ENCODE data around the gene YAF2.

YAF2 gene

DNA sequence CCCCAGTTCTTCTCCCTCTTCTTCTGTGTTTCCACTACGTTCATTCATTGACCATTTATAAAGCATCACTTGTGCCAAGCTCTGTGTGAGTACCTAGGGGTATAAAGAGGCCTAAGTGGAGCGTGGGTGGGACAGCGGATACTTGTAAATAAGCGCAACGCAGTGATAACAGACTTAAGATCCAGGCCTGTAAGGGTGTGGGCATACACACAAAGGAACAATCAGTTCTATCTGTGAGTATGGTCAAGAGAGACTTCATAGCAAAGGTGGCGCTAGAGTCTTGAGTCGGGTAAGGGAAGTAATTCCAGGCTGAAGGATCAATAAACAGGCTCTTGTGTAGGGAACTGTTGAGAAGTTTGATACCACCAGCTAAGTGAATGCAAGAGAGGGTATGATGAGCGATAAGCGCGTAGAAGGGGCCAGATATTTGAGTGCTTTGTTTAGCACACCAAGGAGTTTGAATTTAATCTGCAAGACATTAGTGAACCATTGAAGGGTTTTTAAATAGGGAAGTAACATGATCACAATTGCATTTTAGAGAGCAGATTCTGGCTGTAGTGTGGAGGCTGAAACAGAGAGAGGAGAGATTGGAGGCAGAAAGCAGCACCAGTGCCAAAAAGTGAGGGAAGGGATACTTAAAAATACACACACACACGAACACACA lies 92.4 kb downstream of the YAF2 start:
- no peak for DNase-seq (ENCODE audit: low read depth in 1 of 2, low spot score in 1 of 2)

DNA sequence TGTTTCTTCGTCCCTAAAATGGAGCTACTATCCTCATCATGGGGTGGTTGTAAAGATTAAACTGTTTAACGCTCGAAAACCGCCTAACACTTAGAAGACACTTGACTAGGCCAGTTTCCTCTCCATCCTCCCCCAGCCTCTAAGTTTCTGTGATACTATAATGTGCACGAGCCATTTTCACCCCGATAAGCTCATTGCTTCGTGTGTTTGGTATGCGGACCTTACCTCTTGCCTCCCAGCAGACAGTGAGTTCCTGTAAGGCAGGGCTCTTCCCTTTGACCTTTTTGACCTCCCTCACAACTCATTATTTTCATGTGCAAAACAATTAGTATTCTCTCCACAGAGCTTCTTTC lies 92.9 kb downstream of the YAF2 start:
- no peak for DNase-seq (ENCODE audit: low read depth in 1 of 2, low spot score in 1 of 2)

DNA sequence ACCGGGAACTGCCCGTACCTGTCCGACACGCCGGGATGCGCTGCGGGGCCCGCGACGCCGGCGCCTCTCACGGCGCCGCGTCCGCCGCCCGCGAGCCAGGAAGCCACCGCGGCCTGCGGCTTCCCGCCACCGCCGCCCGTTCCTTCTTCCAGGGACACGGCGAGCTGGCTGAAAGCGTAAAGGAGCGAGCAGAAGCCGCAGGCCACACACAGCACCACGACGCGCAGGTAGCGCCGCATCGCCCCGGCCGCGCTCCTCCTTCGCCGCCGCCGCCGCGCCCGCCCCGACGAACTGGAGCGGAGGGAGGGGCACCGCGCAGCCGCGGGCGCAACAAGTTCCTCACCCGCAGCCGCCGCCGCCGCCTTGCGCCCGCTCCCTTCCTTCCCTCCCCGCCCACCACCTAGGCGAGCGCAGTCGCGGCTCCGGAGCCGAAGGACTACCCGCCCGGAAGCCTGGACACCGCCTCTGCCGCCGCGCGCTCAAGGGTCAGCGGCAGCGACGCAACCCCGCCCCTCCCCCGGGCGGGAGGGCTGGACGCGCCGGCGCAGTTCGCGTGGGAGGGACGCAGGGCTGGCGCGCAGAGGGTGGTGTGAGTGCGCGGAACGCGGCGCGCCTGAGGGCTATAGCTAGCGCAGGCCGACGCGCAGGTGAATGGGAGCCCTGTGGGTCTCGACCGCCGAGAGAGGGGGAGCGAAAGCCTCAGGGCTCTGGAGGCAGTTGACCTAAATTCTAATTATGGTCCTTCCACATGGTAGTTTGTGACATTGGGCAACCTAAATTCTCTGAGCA lies 93.4 kb downstream of the YAF2 start, which contains the start of gene GXYLT1:
Gene GXYLT1 (minus strand): TSS at position 467 of the 789 bp plus-strand sequence. CDS start 228 bp downstream, at position 239.
- peak; percentile 52 to 72 for DNase-seq (ENCODE audit: low read depth in 1 of 2, low spot score in 1 of 2)

DNA sequence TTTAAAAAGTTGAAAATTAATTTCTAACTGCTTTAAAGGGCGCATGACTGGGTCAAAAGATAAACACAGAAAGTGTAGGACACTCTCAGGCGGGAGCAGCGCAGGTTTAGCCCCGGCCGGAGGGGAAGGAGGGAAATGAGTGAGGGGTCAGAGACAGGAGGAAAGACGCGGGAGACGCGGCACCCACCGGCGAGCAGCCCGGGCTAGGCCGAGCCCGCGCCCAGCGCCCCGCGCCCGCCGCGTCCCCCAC lies 94.0 kb downstream of the YAF2 start:
- no peak for DNase-seq (ENCODE audit: low read depth in 1 of 2, low spot score in 1 of 2)

DNA sequence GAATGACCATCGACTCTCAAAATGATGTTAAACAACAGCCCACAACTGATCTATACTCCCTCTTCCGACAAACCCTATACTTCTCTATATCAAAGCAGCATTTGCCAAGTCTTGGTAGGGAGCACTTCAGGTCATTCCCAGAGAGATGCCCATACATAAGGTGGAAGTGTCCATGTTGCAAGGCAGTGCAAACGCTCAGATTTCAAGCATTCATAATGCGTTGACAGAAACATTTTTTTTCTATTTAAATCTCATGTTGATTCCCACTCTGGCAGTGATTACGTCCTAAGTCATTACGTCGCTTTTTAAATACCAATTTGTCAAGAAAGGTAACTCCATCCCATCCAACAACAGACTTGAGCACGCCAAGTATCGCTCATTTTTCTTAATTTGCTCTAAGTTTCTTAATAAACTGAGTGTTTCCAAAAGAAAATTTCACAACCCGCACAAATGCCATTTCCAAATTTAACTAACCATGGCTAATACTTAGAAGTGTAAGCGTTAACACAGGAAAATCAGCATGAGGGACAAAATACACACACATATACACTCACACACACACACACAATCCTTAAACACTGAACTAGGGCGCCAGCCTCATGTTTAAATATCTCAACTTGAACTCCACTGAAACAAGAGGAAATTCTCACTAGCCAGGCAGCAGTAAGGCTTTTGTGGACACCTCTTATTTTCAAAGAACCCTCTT lies 94.4 kb downstream of the YAF2 start:
- no peak for DNase-seq (ENCODE audit: low read depth in 1 of 2, low spot score in 1 of 2)

DNA sequence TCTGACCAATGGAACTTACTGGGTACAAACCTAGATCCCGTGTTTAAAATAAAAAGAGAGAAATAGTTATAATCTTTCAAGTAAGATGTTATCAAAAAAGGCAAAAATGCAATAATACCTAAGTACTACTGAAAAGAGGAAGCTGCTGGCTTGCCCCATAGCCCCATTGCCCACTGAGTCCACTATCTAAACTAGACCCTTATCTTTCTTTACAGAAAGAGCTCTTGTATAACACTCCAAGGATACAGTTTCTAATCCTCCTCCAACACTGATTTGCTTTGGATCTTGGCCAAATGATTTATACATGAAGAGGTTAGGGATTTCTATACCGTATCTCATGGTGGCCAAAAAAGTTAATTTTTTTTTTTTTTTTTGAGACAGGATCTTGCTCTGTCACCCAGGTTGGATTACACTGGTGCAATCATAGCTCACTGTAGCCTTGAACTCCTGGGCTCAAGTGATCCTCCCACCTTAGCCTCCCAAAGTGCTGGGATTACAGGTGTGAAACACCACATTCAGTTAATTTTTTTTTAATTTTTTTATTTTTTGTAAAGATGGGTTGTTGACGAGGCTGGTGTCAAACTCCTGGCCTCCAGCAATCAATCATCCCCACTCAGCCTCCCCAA lies 96.0 kb downstream of the YAF2 start:
- DNase-seq (ENCODE audit: low read depth in 1 of 2, low spot score in 1 of 2): no peak

DNA sequence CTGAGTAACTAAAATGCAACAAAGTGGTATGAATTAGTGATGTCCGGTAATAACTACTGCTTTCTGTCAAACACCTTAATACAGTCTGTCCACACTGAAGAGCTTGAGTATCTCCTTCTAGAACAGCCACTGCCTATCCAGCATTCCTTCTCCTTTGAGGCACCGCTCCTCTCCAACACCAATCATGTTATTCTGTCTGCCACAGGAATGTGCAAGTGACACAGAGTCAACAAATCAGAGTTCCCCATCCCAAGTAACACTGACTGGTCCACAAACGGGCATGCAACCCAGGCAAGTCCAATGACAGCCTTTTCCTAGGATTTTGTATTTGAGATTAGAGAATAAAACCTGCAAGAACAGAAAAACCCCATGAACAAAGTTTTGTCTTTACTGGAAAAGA lies 97.1 kb downstream of the YAF2 start:
- DNase-seq (ENCODE audit: low read depth in 1 of 2, low spot score in 1 of 2): no peak

DNA sequence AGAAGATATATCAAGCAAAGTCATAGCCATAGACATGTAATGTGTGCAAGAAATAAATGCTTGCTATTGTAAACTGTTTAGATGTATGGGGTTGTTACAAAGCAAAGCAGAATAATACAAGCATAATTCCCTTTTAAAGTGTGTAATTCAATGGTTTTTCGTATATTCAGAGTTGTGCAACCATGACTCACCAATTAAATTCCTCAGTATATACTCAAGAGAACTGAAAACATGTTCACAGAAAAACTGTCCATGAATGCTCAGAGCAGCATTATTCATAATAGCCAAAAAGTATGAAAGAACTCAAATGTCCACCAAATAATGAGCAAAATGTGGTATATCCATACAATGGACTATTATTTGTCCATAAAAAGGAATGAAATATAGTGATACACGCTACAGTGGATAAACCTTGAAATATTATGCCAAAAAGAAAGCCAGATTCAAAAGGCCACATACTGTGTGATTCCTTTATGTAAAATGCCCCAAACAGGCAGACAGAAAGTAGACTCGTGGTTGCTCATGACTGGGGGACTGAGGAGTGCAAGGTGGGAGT lies 102.7 kb downstream of the YAF2 start:
- no peak for DNase-seq (ENCODE audit: low read depth in 1 of 2, low spot score in 1 of 2)

DNA sequence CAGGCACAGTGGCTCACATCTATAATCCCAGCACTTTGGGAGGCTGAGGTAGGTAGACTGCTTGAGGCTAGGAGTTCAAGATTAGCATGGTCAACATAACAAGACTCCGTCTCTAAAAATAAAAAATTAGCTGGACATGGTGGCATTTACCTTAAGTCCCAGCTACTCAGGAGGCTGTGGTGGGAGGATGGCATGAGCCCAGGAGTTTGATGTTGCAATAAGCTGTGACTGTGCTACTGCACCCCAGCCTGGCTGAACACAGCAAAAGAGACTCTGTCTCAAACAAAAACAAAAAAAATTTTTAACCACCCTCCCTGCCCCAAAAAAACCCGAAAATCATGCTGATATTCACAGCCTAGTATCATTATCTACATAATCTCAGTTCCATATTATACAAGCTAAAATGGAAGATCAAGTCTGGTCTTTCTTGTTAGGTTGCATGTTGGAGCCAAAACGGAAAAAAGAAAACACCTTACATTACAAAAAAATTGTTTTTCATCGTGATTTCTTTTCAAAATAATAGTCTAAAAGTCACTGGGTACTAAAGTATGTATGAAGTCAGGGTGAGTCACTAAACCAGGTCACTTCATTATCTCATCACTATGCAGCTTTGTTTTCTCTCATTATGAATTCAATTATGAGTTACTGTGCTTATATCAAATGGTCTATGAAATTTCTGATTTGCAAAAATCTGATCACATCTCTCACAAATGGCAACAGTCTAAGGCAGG lies 107.2 kb downstream of the YAF2 start:
- DNase-seq (ENCODE audit: low read depth in 1 of 2, low spot score in 1 of 2): no peak

DNA sequence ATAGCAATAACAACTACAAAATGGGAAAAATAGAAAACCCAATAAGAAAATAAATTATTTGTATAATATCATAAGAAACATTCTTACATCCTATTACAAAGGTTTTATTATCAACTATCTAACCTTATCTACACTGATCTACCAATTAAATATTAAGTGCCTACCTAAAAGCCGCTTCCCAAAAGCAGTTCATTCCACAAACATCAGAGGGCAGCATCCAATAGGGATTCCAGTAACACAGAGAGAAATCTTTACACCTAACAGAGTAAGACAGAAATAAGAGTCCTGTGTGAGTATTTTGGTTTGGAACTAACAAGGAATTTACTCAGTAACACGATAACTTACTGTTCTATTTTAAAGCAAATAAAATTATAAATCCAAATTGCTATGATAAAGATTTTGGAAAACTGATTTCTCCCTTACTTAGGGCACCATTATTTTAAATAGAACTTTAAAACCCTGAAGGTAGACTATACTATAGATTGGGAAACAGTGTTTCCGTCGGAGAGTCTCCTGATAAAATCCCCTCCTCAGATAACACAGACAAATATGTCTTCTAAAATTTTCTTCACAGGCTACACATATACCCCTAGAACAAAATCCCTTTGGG lies 108.3 kb downstream of the YAF2 start:
- DNase-seq (ENCODE audit: low read depth in 1 of 2, low spot score in 1 of 2): no peak

DNA sequence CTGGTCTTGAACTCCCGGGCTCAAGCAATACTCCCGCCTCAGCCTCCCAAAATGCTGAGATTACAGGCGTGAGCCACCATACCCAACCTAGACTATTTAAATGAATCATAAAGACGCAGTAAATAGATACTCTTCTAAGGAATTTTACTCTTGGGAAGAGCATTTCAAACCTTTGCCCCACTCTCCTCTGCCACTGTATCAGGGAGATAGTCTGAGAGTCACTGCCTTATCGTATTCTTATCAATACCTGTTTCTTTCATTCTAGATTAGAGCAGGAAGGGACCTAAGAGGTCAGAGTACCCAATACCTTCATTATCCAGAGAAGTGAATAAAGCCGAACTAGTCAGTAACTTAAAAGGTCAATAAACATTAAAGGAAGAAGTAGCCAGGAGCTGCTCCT lies 109.2 kb downstream of the YAF2 start:
- no peak for DNase-seq (ENCODE audit: low read depth in 1 of 2, low spot score in 1 of 2)

DNA sequence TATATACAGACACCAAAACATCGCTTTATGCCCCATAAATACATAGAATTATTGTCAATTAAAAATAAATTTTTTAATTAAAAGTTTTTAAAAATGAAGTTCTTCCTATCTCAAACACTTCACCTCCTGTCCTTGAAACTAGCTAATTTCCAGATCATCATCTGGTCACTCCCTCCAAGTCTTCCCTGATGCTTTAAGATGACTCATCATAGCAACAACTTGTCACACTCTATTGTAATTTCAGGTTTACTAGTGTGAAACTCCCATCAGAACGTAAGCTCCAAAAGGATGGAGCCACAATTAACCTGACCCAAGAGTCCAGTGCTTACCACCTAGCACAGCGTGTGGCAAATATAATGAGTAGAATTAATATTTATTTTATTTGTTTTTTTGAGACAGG lies 109.7 kb downstream of the YAF2 start:
- DNase-seq (ENCODE audit: low read depth in 1 of 2, low spot score in 1 of 2): no peak

DNA sequence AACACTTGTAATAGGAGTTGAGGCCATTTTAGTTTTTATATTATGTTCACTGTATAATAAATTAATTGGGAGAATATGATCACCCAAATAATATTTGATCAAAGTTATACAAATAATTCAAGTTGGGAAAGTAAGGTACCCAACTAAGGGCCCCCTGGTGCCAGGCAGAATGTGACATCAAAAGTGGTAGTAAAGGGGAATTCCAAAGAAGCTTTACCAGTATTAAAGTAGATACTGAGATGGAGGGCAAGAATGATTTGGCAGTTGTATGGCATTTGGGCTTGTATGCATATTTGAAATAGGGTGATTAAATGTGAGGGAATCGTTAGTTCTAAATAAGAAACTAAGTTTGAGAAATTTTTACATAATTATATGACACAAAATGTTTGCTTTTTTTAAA lies 111.1 kb downstream of the YAF2 start:
- DNase-seq (ENCODE audit: low read depth in 1 of 2, low spot score in 1 of 2): no peak

DNA sequence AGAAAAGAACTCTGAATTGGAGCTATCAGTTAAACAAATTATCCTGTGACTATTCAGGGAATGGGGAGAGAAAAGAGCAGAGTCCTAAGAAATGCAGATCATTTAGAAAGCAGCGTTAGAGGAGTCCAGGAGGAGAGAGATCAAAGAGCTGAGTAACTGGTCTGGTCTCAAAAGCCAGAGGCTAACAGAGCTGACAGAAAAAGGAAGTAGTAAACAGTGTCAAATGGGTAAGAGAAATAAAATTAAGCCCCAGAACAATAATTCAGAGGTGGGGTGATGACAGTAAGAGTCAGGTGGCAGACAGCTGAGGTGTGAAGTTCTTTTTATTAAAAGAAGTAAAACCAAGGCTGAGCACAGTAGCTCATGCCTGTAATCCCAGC lies 112.7 kb downstream of the YAF2 start:
- DNase-seq (ENCODE audit: low read depth in 1 of 2, low spot score in 1 of 2): no peak

DNA sequence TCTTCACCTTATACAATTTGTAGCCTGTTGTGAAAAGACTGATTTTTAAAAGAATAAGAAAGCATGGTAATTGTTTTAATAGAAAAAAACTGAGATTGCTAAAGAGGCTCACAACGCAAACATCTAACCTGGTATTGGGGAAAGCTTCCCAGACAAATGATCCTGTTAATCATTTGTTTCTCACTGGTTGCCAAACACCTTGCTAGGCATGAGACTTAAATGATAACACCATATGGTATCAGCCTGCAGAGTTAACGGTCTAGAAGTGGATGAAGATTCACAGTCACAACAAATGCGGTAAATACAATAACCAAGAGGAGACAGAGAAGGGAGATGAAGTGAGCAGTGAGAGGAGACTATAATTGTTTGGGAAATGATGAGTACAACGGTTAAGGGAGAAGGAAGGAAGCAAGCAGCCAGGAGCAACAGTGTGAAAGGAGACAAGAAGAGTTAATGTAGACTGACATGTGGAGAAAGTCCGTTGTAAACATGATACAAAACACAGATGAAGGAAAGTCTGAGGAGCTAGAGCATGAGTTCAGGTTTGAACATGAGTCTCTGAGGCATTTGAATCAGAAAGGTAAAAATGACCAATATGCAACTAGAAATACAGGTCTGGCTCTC lies 113.2 kb downstream of the YAF2 start:
- DNase-seq (ENCODE audit: low read depth in 1 of 2, low spot score in 1 of 2): no peak

DNA sequence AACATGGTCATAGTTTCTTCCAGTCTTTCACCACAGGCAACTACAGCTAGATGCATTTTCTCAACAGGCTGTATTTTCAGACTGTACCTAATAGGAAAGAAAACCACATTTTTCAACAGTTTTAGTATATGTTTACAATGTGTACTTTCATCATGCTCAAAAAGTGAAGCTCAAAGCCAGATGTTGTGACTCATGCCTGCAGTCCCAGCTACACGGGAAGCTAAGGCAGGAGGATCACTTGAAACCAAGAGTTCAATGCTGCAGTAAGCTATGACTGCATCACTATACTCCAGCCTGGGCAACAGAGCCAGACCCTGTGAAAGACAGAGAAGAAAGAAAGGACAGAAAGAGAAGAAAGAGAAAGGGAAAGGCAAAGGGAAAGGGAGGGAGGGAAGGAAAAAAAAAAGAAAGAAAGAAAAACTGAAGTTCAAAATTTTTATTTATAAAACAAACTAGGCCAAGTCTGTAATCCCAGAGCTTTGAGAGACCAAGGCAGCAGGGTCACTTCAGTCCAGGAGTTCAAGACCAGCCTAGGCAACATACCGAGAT lies 118.9 kb downstream of the YAF2 start:
- no peak for DNase-seq (ENCODE audit: low read depth in 1 of 2, low spot score in 1 of 2)

DNA sequence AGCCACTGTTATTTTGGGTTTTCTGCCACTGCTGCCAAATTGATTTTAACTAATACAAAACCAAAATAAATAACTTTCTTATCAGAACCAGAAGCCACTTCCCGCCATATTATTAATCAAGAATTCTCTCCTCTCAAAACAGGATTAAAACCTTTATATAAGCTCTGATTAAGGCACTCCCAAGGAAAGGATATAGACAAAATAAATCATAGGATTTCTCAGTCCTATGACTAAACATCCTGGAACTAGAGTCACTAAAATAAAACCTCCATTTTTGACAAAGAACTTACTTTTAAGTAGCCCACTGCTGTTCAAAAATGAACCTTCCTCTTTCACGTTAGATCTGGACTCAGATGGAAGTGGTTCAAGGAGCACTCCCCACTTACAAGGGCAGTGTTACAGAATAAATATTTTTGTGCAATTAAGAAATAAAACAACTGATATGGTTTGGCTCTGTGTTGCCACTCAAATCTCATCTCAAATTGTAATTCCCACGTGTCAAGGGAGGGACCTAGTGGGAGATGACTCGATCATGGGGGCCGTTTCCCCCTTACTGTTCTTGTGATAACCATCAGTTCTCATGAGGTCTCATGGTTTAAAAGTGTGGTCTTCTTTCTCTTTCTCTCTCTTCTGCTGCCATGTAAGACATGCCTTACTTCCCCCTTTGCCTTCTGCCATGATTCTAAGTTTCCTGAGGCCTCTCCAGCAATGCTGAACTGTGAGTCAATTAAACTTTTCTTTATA lies 119.7 kb downstream of the YAF2 start:
- DNase-seq (ENCODE audit: low read depth in 1 of 2, low spot score in 1 of 2): no peak

DNA sequence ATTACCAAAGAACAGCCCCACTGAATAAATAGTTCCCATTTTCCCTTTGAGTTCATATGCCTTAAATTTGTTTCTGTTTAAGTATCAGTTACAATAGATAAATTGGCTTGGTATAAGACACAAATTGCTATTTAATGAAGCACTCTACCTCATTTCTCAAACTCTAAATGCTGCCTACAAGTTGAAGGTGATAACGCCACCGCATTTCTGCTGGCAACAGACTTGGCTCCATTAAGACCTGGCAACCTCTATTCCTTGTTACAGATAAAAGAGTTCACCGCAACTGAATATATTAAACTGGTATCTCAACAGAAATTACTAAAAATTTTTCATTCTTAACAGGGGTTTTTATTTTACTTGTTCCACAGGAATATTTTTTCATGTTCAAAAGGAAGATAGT lies 129.0 kb downstream of the YAF2 start:
- DNase-seq (ENCODE audit: low read depth in 1 of 2, low spot score in 1 of 2): no peak
